B cell (primary cell): ENCODE data around the gene LAMA2. TPM values are rescaled to one million over a fixed set of nuclear protein-coding genes. Genes with fewer than 3 reads are reported as not detected.

Experiments
- ATAC-seq: fragments of 200-7000 bp; cut with Tn5 transposase; one replicate; pipeline ENCODE4 v1.10.0; 2021; ENCODE audit warnings: low read depth, mild to moderate bottlenecking, moderate number of reproducible peaks, moderate library complexity
- CTCF ChIA-PET: fragments of 350-600 bp; sonication (Branson Sonifier 250); formaldehyde crosslinking; loops from one replicate; lab custom pipeline; 2021; ENCODE audit warnings: antibody characterized with exemption, inconsistent platforms; lab: Charles Lee
- POLR2A ChIA-PET: fragments of 350-600 bp; sonication (Branson Sonifier 250); formaldehyde crosslinking; loops from one replicate; lab custom pipeline; 2021; ENCODE audit warnings: antibody characterized with exemption; lab: Charles Lee
- DNase-seq: peaks from one replicate; pipeline ENCODE4 v3.0.0; 2013
- H2AFZ ChIP-seq: 2 replicates; pipeline ENCODE4 v1.6.1; 2012; ENCODE audit warnings: mild to moderate bottlenecking, low read depth, low read length; ENCODE audit not compliant: insufficient read depth, poor library complexity, severe bottlenecking
- H3K27ac ChIP-seq, 2 donors: 1 replicate in 1 of 2; 2 replicates in 1 of 2; pipeline ENCODE4 v1.5.1; 2012 to 2013; ENCODE audit warnings: low read length in 2 of 2, mild to moderate bottlenecking in 2 of 2, moderate library complexity in 1 of 2
- H3K27me3 ChIP-seq, 4 experiments: fragments of 200-600 bp in 1 of 4; sonication (generic) in 1 of 4; replicated peaks in 1 of 4; 1 replicate in 2 of 4; 2 replicates in 2 of 4; pipeline versions ENCODE4 v1.6.1 to v1.7.0; 2013 to 2016; ENCODE audit warnings: low read length in 3 of 4, mild to moderate bottlenecking in 2 of 4, mixed read lengths in 1 of 4, moderate library complexity in 1 of 4; ENCODE audit not compliant: insufficient read depth in 4 of 4, control insufficient read depth in 3 of 4; ENCODE audit errors: control extremely low read depth in 1 of 4
- H3K36me3 ChIP-seq, 2 experiments: replicated peaks in 1 of 2; 1 replicate in 1 of 2; 2 replicates in 1 of 2; pipeline versions ENCODE4 v1.6.1 to v1.7.1; 2013; ENCODE audit warnings: low read length in 1 of 2; ENCODE audit not compliant: insufficient read depth in 2 of 2, control insufficient read depth in 1 of 2; ENCODE audit errors: control extremely low read depth in 1 of 2, extremely low read depth in 1 of 2
- H3K4me1 ChIP-seq, 2 donors: fragments of 200-600 bp in 1 of 2; sonication (generic) in 1 of 2; 1 replicate in 1 of 2; 2 replicates in 1 of 2; pipeline versions ENCODE4 v1.5.1 to v1.6.1; 2013 to 2017; ENCODE audit warnings: low read length in 2 of 2; ENCODE audit not compliant: control insufficient read depth in 2 of 2, insufficient read depth in 2 of 2
- H3K4me2 ChIP-seq: replicated peaks from 2 replicates; pipeline ENCODE3; 2012; ENCODE audit warnings: mild to moderate bottlenecking, low read depth, low read length; ENCODE audit not compliant: poor library complexity, severe bottlenecking
- H3K4me3 ChIP-seq, 5 experiments: fragments of 200-600 bp in 1 of 5; sonication (generic) in 1 of 5; 1 replicate in 3 of 5; 2 replicates in 2 of 5; pipeline versions ENCODE4 v1.5.1 to v1.7.0; 2011 to 2016; ENCODE audit warnings: low read length in 4 of 5, mild to moderate bottlenecking in 4 of 5, low read depth in 2 of 5, control low read depth in 1 of 5, moderate library complexity in 1 of 5; ENCODE audit not compliant: insufficient read depth in 1 of 5; ENCODE audit errors: control extremely low read depth in 1 of 5, extremely low read depth in 1 of 5
- H3K79me2 ChIP-seq: fragments of 200-600 bp; sonication (generic); one replicate; pipeline ENCODE4 v1.6.0; 2016; ENCODE audit warnings: low read length; ENCODE audit not compliant: control insufficient read depth, insufficient read depth
- H3K9ac ChIP-seq: fragments of 200-600 bp; sonication (generic); 2 replicates; pipeline ENCODE4 v1.6.1; 2017; ENCODE audit warnings: mild to moderate bottlenecking, low read length, moderate library complexity
- H3K9me3 ChIP-seq, 3 donors: one replicate each; pipeline versions ENCODE4 v1.6.1 to v1.7.1; 2013; ENCODE audit warnings: low read length in 2 of 3; ENCODE audit not compliant: control insufficient read depth in 2 of 3, insufficient read depth in 1 of 3; ENCODE audit errors: control extremely low read depth in 1 of 3
- H4K20me1 ChIP-seq: 2 replicates; pipeline ENCODE4 v1.6.0; 2012; ENCODE audit warnings: mild to moderate bottlenecking, low read length; ENCODE audit not compliant: insufficient read depth, control insufficient read depth, poor library complexity, severe bottlenecking
- H3K27ac Mint-ChIP-seq: one replicate; pipeline ENCODE4 v1.8.0; 2021; ENCODE audit warnings: mixed read lengths
- H3K27me3 Mint-ChIP-seq: one replicate; pipeline ENCODE4 v1.8.0; 2021; ENCODE audit warnings: mixed read lengths
- H3K4me1 Mint-ChIP-seq: one replicate; pipeline ENCODE4 v1.8.0; 2021; ENCODE audit warnings: mixed read lengths
- H3K4me3 Mint-ChIP-seq: one replicate; pipeline ENCODE4 v1.8.0; 2021; ENCODE audit warnings: mixed read lengths
- H3K9me3 Mint-ChIP-seq: one replicate; pipeline ENCODE4 v1.8.0; 2022; ENCODE audit warnings: mixed read lengths; ENCODE audit not compliant: insufficient read depth
- EZH2 ChIP-seq: IDR thresholded peaks from 2 replicates; pipeline ENCODE4 v1.6.1; 2012; ENCODE audit warnings: borderline replicate concordance, low read depth, mild to moderate bottlenecking, moderate library complexity, low read length; ENCODE audit not compliant: insufficient read depth, poor library complexity, severe bottlenecking
- WGBS: methylation state at CpG from one replicate; pipeline ENCODE4 v1.1.5; 2013; ENCODE audit warnings: missing lambda C conversion rate; ENCODE audit not compliant: insufficient coverage; 5-methylcytosine and 5-hydroxymethylcytosine counted together
- intact Hi-C: fragments of 100-400 bp; cut with micrococcal nuclease; formaldehyde crosslinking; loops from one replicate; pipeline ENCODE4 v1.10.0; 2022
- polyA plus RNA-seq: library from polyadenylated mRNA; depleted of rRNA; stranded (reverse); fragments of >200 nt; gene quantifications from 2 replicates; pipeline ENCODE4 v1.2.3, GENCODE V29; 2012
- total RNA-seq, 2 donors: library from RNA; stranded (reverse); fragments of 120-200 nt in 1 of 2; gene quantifications; 1 replicate in 1 of 2; 2 replicates in 1 of 2; pipeline versions ENCODE4 v1.2.3 to v1.2.4, GENCODE V29; 2013 to 2022
- TF ChIP-seq, protein P1 (sequence below): fragments of 200-600 bp; IDR thresholded peaks from one replicate; pipeline ENCODE4 v1.8.0; 2022; ENCODE audit warnings: antibody characterized with exemption, mild to moderate bottlenecking

LAMA2 gene
- total and polyA plus RNA-seq, 2 donors (not counting 1 experiment from before 2014, with no cell fraction given), result 0.16 TPM; not detected in 1

DNA sequence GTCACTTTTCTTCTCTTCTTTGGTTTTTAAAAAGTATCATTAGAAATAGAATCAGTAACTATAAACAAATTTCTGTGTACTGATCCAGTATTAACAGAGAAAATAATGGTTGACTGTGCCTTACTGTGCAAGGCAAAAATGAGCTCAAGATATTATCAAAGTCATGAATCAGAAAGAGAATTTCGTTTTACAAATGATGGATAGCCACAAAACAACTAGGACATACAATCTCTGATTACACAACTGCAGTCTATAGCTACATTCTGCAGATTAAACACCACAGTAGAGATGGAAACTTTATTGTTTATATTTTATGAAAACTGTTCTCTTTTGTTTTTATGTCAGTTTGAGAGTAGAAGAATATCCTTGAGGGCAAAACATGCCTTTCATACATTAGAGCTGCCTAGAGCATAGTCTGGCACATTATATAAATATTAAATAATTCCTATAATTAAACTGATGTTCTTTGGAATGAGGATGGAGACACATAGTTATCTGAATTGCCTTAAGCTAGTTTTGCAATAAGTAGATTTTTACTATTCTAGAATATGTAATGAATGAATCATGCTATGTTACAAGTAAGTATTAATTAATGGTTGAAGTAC is 333.1 kb downstream of the LAMA2 start:
- Histone ChIP-seq H3K79me2 (no peaks in the 10 kb centered on the region), H3K4me3 (no peak overlapping the region), H3K36me3 (no peaks in the 10 kb centered on the region), H3K9ac (no peak overlapping the region), H4K20me1 (no peaks in the 10 kb centered on the region), H2AFZ (no peak overlapping the region), H3K4me1 (no peaks in the 10 kb centered on the region), H3K9me3 (no peaks in the 10 kb centered on the region), H3K4me2 (no peak overlapping the region), H3K27ac (no peak overlapping the region), H3K27me3 (no peaks in the 10 kb centered on the region)
- DNase-seq (no peak), ATAC-seq (no peak)
- TF ChIP-seq EZH2, result no peak
- TF ChIP-seq, protein P1, sequence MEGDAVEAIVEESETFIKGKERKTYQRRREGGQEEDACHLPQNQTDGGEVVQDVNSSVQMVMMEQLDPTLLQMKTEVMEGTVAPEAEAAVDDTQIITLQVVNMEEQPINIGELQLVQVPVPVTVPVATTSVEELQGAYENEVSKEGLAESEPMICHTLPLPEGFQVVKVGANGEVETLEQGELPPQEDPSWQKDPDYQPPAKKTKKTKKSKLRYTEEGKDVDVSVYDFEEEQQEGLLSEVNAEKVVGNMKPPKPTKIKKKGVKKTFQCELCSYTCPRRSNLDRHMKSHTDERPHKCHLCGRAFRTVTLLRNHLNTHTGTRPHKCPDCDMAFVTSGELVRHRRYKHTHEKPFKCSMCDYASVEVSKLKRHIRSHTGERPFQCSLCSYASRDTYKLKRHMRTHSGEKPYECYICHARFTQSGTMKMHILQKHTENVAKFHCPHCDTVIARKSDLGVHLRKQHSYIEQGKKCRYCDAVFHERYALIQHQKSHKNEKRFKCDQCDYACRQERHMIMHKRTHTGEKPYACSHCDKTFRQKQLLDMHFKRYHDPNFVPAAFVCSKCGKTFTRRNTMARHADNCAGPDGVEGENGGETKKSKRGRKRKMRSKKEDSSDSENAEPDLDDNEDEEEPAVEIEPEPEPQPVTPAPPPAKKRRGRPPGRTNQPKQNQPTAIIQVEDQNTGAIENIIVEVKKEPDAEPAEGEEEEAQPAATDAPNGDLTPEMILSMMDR, result no peak
- H3K27me3 Mint-ChIP-seq, result no peaks in the 10 kb centered on the region
- intact Hi-C loops, result no loop called here
- no peaks in the 10 kb centered on the region for H3K4me1 Mint-ChIP-seq
- no peaks in the 10 kb centered on the region for H3K9me3 Mint-ChIP-seq
- no peak overlapping the region for H3K27ac Mint-ChIP-seq
- ChIA-PET CTCF (interaction anchor here (1.9 kb wide), 1 partner anchor 36 kb away, joined by 6 read pairs; no protein-coding TSS in a partner anchor), POLR2A (no interaction called here)
- no peak overlapping the region for H3K4me3 Mint-ChIP-seq
- WGBS, result no CpG with 5 or more reads among the region's 1 CpG

DNA sequence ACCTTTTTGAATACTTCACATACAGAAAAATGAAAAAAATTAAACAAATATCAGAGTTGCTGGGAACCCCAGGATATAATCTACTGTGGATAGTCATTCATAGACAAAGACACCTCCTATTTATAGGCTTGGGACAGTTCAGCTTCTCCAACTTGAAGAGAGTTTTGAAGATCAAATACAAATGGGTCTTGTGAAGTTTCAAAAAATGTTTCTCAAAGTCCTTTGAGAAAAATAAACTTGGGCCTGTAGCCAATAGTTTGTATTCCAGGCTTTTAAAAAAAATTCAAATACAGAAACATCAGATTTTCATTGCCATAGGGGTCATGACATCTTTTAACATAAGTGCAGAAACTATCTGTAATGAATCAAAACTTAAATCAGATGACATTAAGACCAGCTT is 334.8 kb downstream of the LAMA2 start:
- no peak for DNase-seq
- Histone ChIP-seq H3K9me3 (no peaks in the 10 kb centered on the region), H3K36me3 (no peaks in the 10 kb centered on the region), H4K20me1 (no peaks in the 10 kb centered on the region), H3K27ac (no peak overlapping the region), H3K4me2 (no peak overlapping the region), H3K4me1 (no peaks in the 10 kb centered on the region), H3K79me2 (no peaks in the 10 kb centered on the region), H2AFZ (no peak overlapping the region), H3K9ac (no peak overlapping the region), H3K4me3 (no peak overlapping the region), H3K27me3 (no peaks in the 10 kb centered on the region)
- TF ChIP-seq EZH2, result no peak
- TF ChIP-seq, protein P1, result no peak
- Mint-ChIP-seq H3K9me3 (no peaks in the 10 kb centered on the region), H3K27me3 (no peaks in the 10 kb centered on the region), H3K4me3 (no peak overlapping the region), H3K4me1 (no peaks in the 10 kb centered on the region), H3K27ac (no peak overlapping the region)
- CTCF ChIA-PET, result no interaction called here
- no peak for ATAC-seq
- POLR2A ChIA-PET, result no interaction called here
- intact Hi-C loops, result no loop called here
